Fibroblast of pulmonary artery (primary cell): ENCODE measurements around the gene FUT7.

Experiments used
- DNase-seq: peaks from one replicate; pipeline ENCODE4 v3.0.0-alpha.2; 2010; ENCODE audit warnings: low read depth
- H3K4me3 ChIP-seq: replicated peaks from 2 replicates; pipeline ENCODE4 v1.5.1; 2011; ENCODE audit warnings: low read depth, mild to moderate bottlenecking, control low read depth, low read length, moderate library complexity
- CTCF ChIP-seq: IDR thresholded peaks from 2 replicates; pipeline ENCODE4 v1.5.1; 2011; ENCODE audit warnings: mild to moderate bottlenecking, control low read depth, low read length, inconsistent platforms; ENCODE audit errors: missing control alignments

Gene FUT7

GRCh38 chr9:137029058-137029936 is 2.6 kb downstream of the FUT7 start:
- peak; percentile 87 for TF ChIP-seq CTCF
- DNase-seq = peak; percentile 56
- no peak overlapping the region for H3K4me3 ChIP-seq

- DNase-seq = peak; percentile 21
These were observed 3.4 kb downstream of the FUT7 start for GRCh38 chr9:137028263-137029057.

GRCh38 chr9:137027369-137028262 is 4.3 kb downstream of the FUT7 start, which contains the start of gene ABCA2:
TSS of gene ABCA2 (minus strand) at chr9:137028237. CDS start at chr9:137028140, 97 bp downstream.
- no peak for TF ChIP-seq CTCF
- DNase-seq = peak; percentile 14
- peak within 1 kb of the TSS; percentile 52 for H3K4me3 ChIP-seq

More at GRCh38 chr9:137028263-137029057, 3.4 kb downstream of the FUT7 start:
- H3K4me3 ChIP-seq = peak overlapping the region; percentile 52
- TF ChIP-seq CTCF = peak; percentile 30

- H3K4me3 ChIP-seq = no peak overlapping the region
- no peak for TF ChIP-seq CTCF
- DNase-seq = no peak
These were observed 5.1 kb downstream of the FUT7 start for GRCh38 chr9:137026828-137027227.

GRCh38 chr9:137026384-137026783 is 5.5 kb downstream of the FUT7 start:
- no peak for DNase-seq
- TF ChIP-seq CTCF = no peak
- no peak overlapping the region for H3K4me3 ChIP-seq

- TF ChIP-seq CTCF = no peak
- no peak overlapping the region for H3K4me3 ChIP-seq
- DNase-seq = no peak
These were observed 6.3 kb downstream of the FUT7 start for GRCh38 chr9:137025517-137025966.
